BJ (cell line): ENCODE results near the gene NANOS1. TPM values are rescaled to one million over a fixed set of nuclear protein-coding genes. Genes with fewer than 3 reads are reported as not detected.
A peak's percentile ranks its signal among the peaks of the same experiment; 100 is the strongest.

Experiments used
- CTCF ChIA-PET: fragments of 350-600 bp; formaldehyde crosslinking; extraction: SDS; loops from one replicate; lab custom pipeline; 2021; ENCODE audit warnings: antibody characterized with exemption, inconsistent platforms; lab: Yijun Ruan, JAX
- POLR2A ChIA-PET: fragments of 300-600 bp; sonication (Branson Sonifier 250); formaldehyde crosslinking; extraction: SDS; loops from one replicate; lab custom pipeline; 2021; ENCODE audit warnings: antibody characterized with exemption; lab: Charles Lee
- DNase-seq: peaks from one replicate; pipeline ENCODE4 v3.0.0-alpha.2; 2011; ENCODE audit warnings: low read depth
- H3K27me3 ChIP-seq: 2 replicates; pipeline ENCODE4 v1.6.0; 2011; ENCODE audit warnings: low read length; ENCODE audit not compliant: control insufficient read depth, insufficient read depth
- H3K36me3 ChIP-seq: 2 replicates; pipeline ENCODE4 v1.5.1; 2011; ENCODE audit warnings: low read length; ENCODE audit not compliant: control insufficient read depth, insufficient read depth
- H3K4me3 ChIP-seq: 2 replicates; pipeline ENCODE4 v1.5.1; 2011; ENCODE audit warnings: low read depth, mild to moderate bottlenecking, control low read depth, low read length
- polyA plus RNA-seq: library from polyadenylated mRNA; depleted of rRNA; stranded (reverse); fragments of >200 nt; gene quantifications from 2 replicates; pipeline ENCODE4 v1.2.3, GENCODE V29; 2011
- TF ChIP-seq, protein P1 (sequence below): IDR thresholded peaks from 2 replicates; pipeline ENCODE4 v1.5.1; 2011; ENCODE audit warnings: low read depth, mild to moderate bottlenecking, control low read depth, inconsistent platforms, low read length, moderate library complexity; ENCODE audit not compliant: insufficient read depth

Gene NANOS1
- polyA plus RNA-seq, 1 experiment: 0.39 TPM

DNA sequence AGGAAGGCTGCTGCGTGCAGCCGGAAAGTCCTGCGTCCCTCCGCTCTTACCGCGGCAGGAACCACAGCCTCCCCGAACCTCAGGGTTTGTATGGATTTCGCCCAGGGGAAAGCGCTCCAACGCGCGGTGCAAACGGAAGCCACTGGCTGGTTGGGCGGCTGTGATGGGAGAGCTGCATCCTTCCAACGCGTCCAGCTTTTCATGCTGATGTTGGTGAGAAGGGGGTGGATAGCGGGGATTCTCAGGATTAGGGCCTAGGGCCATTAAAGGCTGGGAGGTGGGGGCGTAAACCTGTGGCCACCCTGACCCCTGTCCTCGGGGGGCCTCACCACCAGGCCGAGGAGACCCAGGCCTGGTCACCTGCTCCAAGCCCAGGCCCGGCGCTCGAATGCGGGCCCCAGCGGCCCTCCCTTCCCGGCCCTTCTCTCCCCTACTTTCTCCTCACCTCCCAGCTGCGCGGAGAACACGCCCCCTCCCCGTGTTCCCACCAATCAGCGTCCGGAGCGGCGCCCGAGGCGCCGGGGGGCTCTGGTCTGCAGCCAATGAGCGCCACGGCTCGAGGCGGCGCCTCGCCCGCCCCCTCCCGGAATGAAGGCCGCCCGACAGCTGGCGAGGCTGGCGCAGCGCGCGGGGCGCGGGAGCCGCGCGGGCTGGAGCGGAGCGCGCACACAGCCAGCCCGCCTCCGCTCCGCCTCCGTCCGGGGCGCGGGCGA lies 458 bp upstream of the NANOS1 start:
- peak overlapping the region; percentile 50 for H3K4me3 ChIP-seq
- H3K27me3 ChIP-seq: 0 out of 2 replicates have a peak, but pooled peaks cover 1% of the 10 kb centered on the region
- TF ChIP-seq, protein P1, sequence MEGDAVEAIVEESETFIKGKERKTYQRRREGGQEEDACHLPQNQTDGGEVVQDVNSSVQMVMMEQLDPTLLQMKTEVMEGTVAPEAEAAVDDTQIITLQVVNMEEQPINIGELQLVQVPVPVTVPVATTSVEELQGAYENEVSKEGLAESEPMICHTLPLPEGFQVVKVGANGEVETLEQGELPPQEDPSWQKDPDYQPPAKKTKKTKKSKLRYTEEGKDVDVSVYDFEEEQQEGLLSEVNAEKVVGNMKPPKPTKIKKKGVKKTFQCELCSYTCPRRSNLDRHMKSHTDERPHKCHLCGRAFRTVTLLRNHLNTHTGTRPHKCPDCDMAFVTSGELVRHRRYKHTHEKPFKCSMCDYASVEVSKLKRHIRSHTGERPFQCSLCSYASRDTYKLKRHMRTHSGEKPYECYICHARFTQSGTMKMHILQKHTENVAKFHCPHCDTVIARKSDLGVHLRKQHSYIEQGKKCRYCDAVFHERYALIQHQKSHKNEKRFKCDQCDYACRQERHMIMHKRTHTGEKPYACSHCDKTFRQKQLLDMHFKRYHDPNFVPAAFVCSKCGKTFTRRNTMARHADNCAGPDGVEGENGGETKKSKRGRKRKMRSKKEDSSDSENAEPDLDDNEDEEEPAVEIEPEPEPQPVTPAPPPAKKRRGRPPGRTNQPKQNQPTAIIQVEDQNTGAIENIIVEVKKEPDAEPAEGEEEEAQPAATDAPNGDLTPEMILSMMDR: 0 out of 2 replicates have a peak, but pooled peaks have one; percentile 4
- peak; percentile 29 for DNase-seq
- CTCF ChIA-PET: no interaction called here
- POLR2A ChIA-PET: no interaction called here
- 0 out of 2 replicates have a peak, but pooled peaks cover 2% of the 10 kb centered on the region for H3K36me3 ChIP-seq

DNA sequence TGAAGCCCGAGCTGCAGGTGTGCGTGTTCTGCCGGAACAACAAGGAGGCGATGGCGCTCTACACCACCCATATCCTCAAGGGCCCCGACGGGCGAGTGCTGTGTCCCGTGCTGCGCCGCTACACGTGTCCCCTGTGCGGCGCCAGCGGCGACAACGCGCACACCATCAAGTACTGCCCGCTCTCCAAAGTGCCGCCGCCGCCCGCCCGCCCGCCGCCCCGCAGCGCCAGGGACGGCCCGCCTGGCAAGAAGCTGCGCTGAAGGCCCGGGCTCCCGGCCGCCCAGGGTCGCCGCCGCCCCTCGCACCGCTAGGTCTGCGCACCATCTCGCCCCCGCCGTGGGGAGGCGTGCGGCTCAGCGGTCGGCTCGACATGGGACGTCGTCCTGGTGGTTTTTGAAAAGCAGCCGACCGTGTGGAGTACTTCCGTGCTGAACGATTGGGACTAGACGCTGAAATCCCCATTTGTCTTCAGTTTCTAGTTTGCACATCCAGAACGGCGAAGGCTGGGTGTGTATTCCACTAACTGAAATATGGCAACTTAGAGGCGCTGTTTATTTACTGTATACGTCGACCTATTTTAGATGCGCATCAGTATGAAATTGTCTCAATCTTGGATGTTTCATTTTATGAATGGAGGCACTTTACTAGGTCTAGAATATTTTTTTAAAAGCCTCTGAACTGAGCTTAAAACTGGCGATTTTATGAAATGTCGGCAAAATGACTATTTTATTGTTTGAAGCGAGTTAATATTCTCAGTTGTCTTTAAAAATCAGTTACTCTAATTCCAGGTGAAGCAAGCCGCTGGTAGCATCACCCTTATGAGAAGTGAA lies 1.1 kb downstream of the NANOS1 start:
- DNase-seq: no peak
- Histone ChIP-seq H3K4me3 (peak overlapping the region; percentile 50), H3K36me3 (0 out of 2 replicates have a peak, but pooled peaks cover 3% of the 10 kb centered on the region), H3K27me3 (0 out of 2 replicates have a peak, but pooled peaks cover 1% of the 10 kb centered on the region)
- ChIA-PET CTCF (interaction anchor here (1.0 to 1.5 kb wide), 2 partner anchors 9 to 28 kb away, joined by 3 to 4 read pairs; no protein-coding TSS in a partner anchor), POLR2A (no interaction called here)
- TF ChIP-seq, protein P1: no peak

DNA sequence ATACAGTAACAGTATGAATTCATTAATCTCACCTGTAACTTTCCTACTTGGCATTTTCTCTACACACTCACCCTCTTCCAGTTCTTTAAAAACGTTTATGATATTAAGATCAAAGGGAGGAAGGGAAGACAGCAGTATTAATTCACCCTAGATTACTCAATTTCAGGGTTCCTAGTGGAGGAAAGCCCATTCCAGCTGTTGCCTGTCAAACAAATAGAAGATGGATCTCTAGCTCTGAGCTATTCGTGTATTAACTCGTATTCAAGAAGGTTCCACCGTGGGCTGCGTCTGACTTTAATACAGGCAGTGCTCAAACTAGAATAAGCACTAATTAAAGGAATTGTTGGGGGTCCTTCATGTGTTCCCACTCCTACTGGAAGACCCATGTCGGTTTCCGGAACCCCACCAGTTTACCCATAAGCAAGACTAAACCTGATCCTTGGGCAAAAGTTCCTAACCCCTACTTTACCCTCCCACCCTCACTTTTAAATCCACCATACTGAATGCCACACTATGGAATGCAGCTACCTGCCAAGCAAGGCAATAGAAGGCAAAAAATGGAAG lies 2.1 kb downstream of the NANOS1 start:
- Histone ChIP-seq H3K36me3 (peaks cover 6% of the 10 kb centered on the region; the same call in 1 of the 2 replicates), H3K4me3 (no peak overlapping the region), H3K27me3 (0 out of 2 replicates have a peak, but pooled peaks cover 1% of the 10 kb centered on the region)
- ChIA-PET POLR2A (no interaction called here), CTCF (interaction anchor here (1.0 to 1.5 kb wide), 3 partner anchors 8 to 27 kb away, joined by 3 to 4 read pairs (median 3); no protein-coding TSS in a partner anchor)
- TF ChIP-seq, protein P1: no peak
- DNase-seq: no peak

DNA sequence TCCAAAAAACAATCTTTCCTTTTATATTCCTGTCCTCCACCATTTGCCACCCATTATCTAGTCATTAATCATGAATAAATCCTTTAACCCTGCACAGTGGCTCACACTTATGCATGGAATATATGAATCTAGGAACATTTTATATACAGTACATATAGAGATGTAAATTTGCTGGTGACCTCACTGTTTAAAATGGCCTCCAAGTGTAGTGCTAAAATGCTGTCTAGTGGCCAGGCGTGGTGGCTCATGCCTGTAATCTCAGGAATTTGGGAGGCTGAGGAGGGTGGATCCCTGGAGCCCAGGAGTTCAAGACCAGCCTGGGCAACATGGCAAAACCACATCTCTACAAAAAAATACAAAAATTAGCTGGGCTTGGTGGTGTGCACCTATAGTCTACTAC lies 9.6 kb downstream of the NANOS1 start:
- Histone ChIP-seq H3K4me3 (no peak overlapping the region), H3K27me3 (no peaks in the 10 kb centered on the region), H3K36me3 (peaks cover 30% of the 10 kb centered on the region)
- DNase-seq: no peak
- ChIA-PET CTCF (interaction anchor here (0.6 to 1.1 kb wide), 2 partner anchors 8 to 33 kb away, joined by 3 to 4 read pairs; no protein-coding TSS in a partner anchor), POLR2A (no interaction called here)
- TF ChIP-seq, protein P1: no peak
